Keratinocyte (primary cell): Measurements from ENCODE around the gene FOXL2NB. TPM values are rescaled to one million over a fixed set of nuclear protein-coding genes. Genes with fewer than 3 reads are reported as not detected.

Source experiments
- DNase-seq: peaks from one replicate; pipeline ENCODE4 v3.0.0-alpha.2; 2011; ENCODE audit warnings: low read depth, missing footprints, low spot score
- FAIRE-seq: peaks from 2 replicates; lab custom pipeline; 2011; peaks lifted over from hg19 to GRCh38; lab: Jason Lieb, UNC
- H2AFZ ChIP-seq: 2 replicates; pipeline ENCODE4 v1.6.0; 2012; ENCODE audit warnings: low read length, control low read depth, inconsistent platforms; ENCODE audit not compliant: control insufficient read depth
- H3K27ac ChIP-seq: 2 replicates; pipeline ENCODE4 v1.5.1; 2011; ENCODE audit warnings: low read length; ENCODE audit not compliant: control insufficient read depth, insufficient read depth
- H3K27me3 ChIP-seq: 3 replicates; pipeline ENCODE4 v1.6.0; 2011; ENCODE audit warnings: low read length; ENCODE audit not compliant: control insufficient read depth, insufficient read depth; ENCODE audit errors: extremely low read depth
- H3K36me3 ChIP-seq, 2 experiments: 2 replicates in 1 of 2; 3 replicates in 1 of 2; pipeline ENCODE4 v1.5.1; 2011; ENCODE audit warnings: low read length in 2 of 2, mild to moderate bottlenecking in 1 of 2; ENCODE audit not compliant: control insufficient read depth in 2 of 2, insufficient read depth in 2 of 2; ENCODE audit errors: extremely low read depth in 1 of 2
- H3K4me1 ChIP-seq: 3 replicates; pipeline ENCODE4 v1.5.1; 2011; ENCODE audit warnings: low read length; ENCODE audit not compliant: control insufficient read depth, insufficient read depth; ENCODE audit errors: extremely low read depth
- H3K4me2 ChIP-seq: 3 replicates; pipeline ENCODE4 v1.6.0; 2011; ENCODE audit warnings: low read depth, low read length; ENCODE audit not compliant: control insufficient read depth, insufficient read depth; ENCODE audit errors: extremely low read depth
- H3K4me3 ChIP-seq, 3 experiments: fragments of 200-600 bp in 1 of 3; sonication (generic) in 1 of 3; 2 replicates in 2 of 3; 3 replicates in 1 of 3; pipeline ENCODE4 v1.5.1; 2011 to 2016; ENCODE audit warnings: low read length in 3 of 3, mild to moderate bottlenecking in 3 of 3, control low read depth in 2 of 3, inconsistent platforms in 1 of 3, low read depth in 1 of 3, mixed read lengths in 1 of 3, mixed run types in 1 of 3, moderate library complexity in 1 of 3; ENCODE audit not compliant: control insufficient read depth in 2 of 3, insufficient read depth in 2 of 3; ENCODE audit errors: extremely low read depth in 1 of 3
- H3K79me2 ChIP-seq: 2 replicates; pipeline ENCODE4 v1.6.0; 2012; ENCODE audit warnings: low read length; ENCODE audit not compliant: control insufficient read depth, insufficient read depth
- H3K9ac ChIP-seq: 3 replicates; pipeline ENCODE4 v1.6.0; 2011; ENCODE audit warnings: low read length; ENCODE audit not compliant: control insufficient read depth, insufficient read depth; ENCODE audit errors: extremely low read depth
- H3K9me1 ChIP-seq: 3 replicates; pipeline ENCODE4 v1.6.0; 2011; ENCODE audit warnings: low read length; ENCODE audit not compliant: control insufficient read depth, insufficient read depth; ENCODE audit errors: extremely low read depth
- H3K9me3 ChIP-seq: 2 replicates; pipeline ENCODE4 v1.5.1; 2012; ENCODE audit warnings: low read depth, low read length; ENCODE audit not compliant: control insufficient read depth
- H4K20me1 ChIP-seq: 3 replicates; pipeline ENCODE4 v1.6.0; 2011; ENCODE audit warnings: low read length; ENCODE audit not compliant: control insufficient read depth, insufficient read depth; ENCODE audit errors: extremely low read depth
- CTCF ChIP-seq, 3 experiments: IDR thresholded peaks in 1 of 3; conservative IDR thresholded peaks in 1 of 3; optimal IDR thresholded peaks in 1 of 3; 2 replicates in 2 of 3; 3 replicates in 1 of 3; pipeline versions ENCODE3 to v1.5.1; 2011; ENCODE audit warnings: low read length in 3 of 3, mild to moderate bottlenecking in 3 of 3, moderate library complexity in 2 of 3, control low read depth in 1 of 3, inconsistent platforms in 1 of 3; ENCODE audit not compliant: insufficient read depth in 2 of 3; ENCODE audit errors: extremely low read depth in 1 of 3
- EZH2 ChIP-seq: IDR thresholded peaks from one replicate; pipeline ENCODE4 v1.6.1; 2012; ENCODE audit warnings: inconsistent platforms, mild to moderate bottlenecking, low read length, moderate library complexity
- dilution Hi-C: fragments of 300-500 bp; cut with MboI; formaldehyde crosslinking; loops from one replicate; pipeline ENCODE4 v1.7.0; 2020; ENCODE audit warnings: low sequenced_read_pairs; ENCODE audit not compliant: extremely low pct_ligation_motif_present
- polyA plus RNA-seq, 5 experiments: library from polyadenylated mRNA; depleted of rRNA in 3 of 5; stranded (reverse) in 3 of 5; stranded (forward) in 1 of 5; unstranded in 1 of 5; fragments of >200 nt; gene quantifications; 1 replicate in 1 of 5; 2 replicates in 3 of 5; 3 replicates in 1 of 5; pipeline versions ENCODE4 v1.2.1 to v1.2.3, GENCODE V29; 2011 to 2012; ENCODE audit warnings: missing spikeins in 2 of 5, low read depth in 1 of 5, low replicate concordance in 1 of 5

FOXL2NB gene
- polyA plus RNA-seq, 1 donor (not counting 4 experiments of a cell fraction or from before 2014, with no cell fraction given): 0.38 TPM

GRCh38 chr3:138942861-138943623, 4.0 kb upstream of the FOXL2NB start:
- H3K4me1 ChIP-seq: peaks cover 13% of the 10 kb centered on the region
- no peaks in the 10 kb centered on the region for H3K9me3 ChIP-seq
- H3K79me2 ChIP-seq: no peaks in the 10 kb centered on the region
- no peak overlapping the region for H3K9ac ChIP-seq
- FAIRE-seq (no peak), DNase-seq (no peak)
- dilution Hi-C loops: loop anchor here (25.0 kb wide), 1 partner anchor 369 kb away; no protein-coding TSS in a partner anchor
- no peaks in the 10 kb centered on the region for H3K9me1 ChIP-seq
- no peaks in the 10 kb centered on the region for H3K36me3 ChIP-seq
- peaks cover 97% of the 10 kb centered on the region for H3K27me3 ChIP-seq
- no peak for TF ChIP-seq EZH2
- no peak for TF ChIP-seq CTCF (optimal IDR thresholded peaks at IDR 0.05 in 1 of 3, IDR thresholded peaks at IDR 0.05 in 1 of 3, conservative IDR thresholded peaks at IDR 0.05 in 1 of 3; ENCODE audit: extremely low read depth in 1 of 3, insufficient read depth in 2 of 3, low read length in 3 of 3)
- H3K4me3 ChIP-seq: no peak overlapping the region
- H4K20me1 ChIP-seq: peaks cover 3% of the 10 kb centered on the region
- no peak overlapping the region for H3K4me2 ChIP-seq
- H3K27ac ChIP-seq: no peak overlapping the region
- H2AFZ ChIP-seq: no peak overlapping the region

- no peaks in the 10 kb centered on the region for H3K9me1 ChIP-seq
- no peak overlapping the region for H3K4me2 ChIP-seq
- peaks cover 3% of the 10 kb centered on the region for H4K20me1 ChIP-seq
- no peak overlapping the region for H3K9ac ChIP-seq
- no peaks in the 10 kb centered on the region for H3K36me3 ChIP-seq
- peaks cover 96% of the 10 kb centered on the region for H3K27me3 ChIP-seq
- TF ChIP-seq EZH2: peak; percentile 76
- no peak for TF ChIP-seq CTCF (optimal IDR thresholded peaks at IDR 0.05 in 1 of 3, IDR thresholded peaks at IDR 0.05 in 1 of 3, conservative IDR thresholded peaks at IDR 0.05 in 1 of 3; ENCODE audit: extremely low read depth in 1 of 3, insufficient read depth in 2 of 3, low read length in 3 of 3)
- H2AFZ ChIP-seq: no peak overlapping the region
- H3K79me2 ChIP-seq: no peaks in the 10 kb centered on the region
- no peaks in the 10 kb centered on the region for H3K9me3 ChIP-seq
- dilution Hi-C loops: loop anchor here (25.0 kb wide), 1 partner anchor 368 kb away; no protein-coding TSS in a partner anchor
- peaks cover 9% of the 10 kb centered on the region for H3K4me1 ChIP-seq
- no peak overlapping the region for H3K4me3 ChIP-seq
- no peak overlapping the region for H3K27ac ChIP-seq
- no peak for DNase-seq
- no peak for FAIRE-seq
These were observed 3.0 kb upstream of the FOXL2NB start for GRCh38 chr3:138943724-138944653.
